PC-9 (cell line): ENCODE results near the gene MTA1.

ENCODE experiments used
- CTCF ChIP-seq: fragments of 200-600 bp; sonication (generic); conservative IDR thresholded peaks from 2 replicates; pipeline ENCODE4 v1.6.1; 2017; ENCODE audit warnings: mixed run types, antibody characterized with exemption, mild to moderate bottlenecking, moderate library complexity
- EZH2 ChIP-seq: fragments of 200-600 bp; sonication (generic); IDR thresholded peaks from 2 replicates; pipeline ENCODE4 v1.8.0; 2017; ENCODE audit warnings: antibody characterized with exemption, low read depth

- TF ChIP-seq CTCF (no peak), EZH2 (no peak)
Measured at GRCh38 chr14:105486974-105487448, 67.4 kb downstream of the MTA1 start.
